HG03521 (cell line): ENCODE measurements around the gene ZSCAN9.

ENCODE experiments used
- ATAC-seq: cut with Tn5 transposase; IDR thresholded peaks from one replicate; pipeline ENCODE4 v1.9.1; 2021; ENCODE audit warnings: mild to moderate bottlenecking, moderate library complexity; ENCODE audit not compliant: unreplicated experiment

The ZSCAN9 gene

DNA sequence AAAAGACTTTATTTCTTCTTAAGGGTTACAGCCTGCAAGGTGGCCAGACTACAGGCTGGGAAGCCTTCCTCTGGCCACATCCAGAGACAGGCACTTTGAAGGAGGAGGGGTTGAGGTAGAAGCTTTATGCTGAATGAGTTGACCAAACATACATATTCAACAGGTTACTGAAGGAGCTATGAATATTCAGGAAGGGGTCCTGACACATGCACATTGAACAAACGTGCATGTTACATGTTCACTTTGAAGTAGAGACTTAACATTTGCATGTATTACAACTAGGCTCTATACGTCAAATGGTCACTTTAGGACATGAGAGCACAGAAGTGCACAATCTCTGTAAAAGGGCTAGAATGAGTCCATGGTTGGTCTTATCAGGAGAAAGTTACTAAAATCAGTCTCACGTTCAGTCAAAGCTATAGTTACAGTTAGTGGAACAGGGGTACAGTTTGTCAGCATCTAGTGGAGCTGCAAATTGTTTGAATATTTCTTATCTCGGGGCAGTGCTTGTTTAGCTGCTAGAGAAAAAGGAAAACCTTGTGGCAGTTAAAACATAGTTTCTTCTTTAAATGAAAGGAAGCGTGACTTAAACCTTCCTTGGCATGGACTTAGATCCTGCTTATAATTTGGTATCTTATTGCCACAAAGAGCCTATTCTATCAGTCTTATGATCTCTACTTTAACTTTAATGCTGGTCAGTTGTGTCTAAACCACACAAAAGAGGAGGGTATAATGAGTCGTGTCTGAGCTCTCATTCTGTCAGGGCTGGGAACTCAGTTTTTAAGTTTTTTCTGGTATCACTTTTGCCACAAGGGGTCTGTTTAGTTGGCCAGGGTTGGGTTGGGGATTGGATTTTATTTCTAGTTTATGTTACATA, 4.6 kb upstream of the ZSCAN9 start:
- ATAC-seq, result no peak

DNA sequence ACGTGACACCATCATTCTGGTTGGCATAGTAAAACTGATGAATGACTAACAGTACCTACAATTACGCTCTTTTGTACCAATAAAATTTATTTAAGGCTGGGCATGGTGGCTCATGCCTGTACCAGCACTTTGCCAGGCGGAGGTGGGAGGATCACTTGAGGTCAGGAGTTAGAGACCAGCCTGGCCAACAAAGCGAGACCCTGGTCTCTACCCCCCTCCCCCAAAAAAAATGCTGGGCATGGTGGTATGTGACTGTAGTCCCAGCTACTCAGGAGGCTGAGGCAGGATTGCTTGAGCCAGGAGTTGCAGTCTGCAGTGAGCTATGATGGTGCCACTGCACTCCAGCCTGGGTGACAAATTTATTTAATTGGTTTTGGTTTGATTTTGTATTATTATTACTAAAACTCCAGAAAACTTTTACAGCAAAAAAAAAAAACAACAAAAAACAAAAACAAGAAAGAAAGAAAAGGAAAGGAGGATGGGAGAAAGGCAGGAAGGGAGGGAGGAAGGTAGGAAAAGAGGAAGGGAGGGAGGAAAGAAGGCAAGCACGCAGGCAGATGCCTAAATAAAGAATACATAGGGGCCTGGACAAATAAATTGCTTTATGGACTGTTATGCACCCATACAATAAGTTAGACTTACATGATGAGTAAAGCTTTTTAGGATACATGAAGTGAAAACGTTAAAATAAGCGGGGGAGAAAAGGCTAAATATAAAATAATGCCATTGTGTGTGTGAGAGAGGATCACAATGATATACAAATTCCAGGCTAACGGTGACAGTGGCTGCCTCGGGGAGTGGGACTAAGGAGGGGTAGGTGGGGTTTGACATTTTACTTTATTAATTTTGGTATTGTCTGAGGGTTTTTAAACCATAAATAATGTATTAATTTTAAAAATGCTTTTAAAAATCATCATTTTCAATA, 682 bp upstream of the ZSCAN9 start:
- ATAC-seq, result no peak

DNA sequence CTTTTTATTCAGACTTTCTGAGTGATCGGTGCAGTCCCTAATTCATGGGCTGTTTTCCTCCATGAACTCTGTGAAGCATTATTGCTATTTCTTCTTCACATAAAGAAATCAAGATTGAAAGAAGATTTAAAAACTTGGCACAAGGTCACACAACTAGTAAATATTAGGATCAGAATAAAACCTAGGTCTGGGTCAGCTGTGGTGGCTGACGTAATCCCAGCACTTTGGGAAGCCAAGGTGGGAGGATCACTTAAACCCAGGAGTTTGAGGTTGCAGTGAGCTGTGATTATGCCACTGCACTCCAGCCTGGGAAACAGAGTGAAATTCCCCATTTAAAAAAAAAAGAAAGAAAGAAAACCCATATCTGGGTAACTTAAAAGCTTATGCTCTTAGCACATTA, 1.4 kb downstream of the ZSCAN9 start:
- ATAC-seq, result no peak

DNA sequence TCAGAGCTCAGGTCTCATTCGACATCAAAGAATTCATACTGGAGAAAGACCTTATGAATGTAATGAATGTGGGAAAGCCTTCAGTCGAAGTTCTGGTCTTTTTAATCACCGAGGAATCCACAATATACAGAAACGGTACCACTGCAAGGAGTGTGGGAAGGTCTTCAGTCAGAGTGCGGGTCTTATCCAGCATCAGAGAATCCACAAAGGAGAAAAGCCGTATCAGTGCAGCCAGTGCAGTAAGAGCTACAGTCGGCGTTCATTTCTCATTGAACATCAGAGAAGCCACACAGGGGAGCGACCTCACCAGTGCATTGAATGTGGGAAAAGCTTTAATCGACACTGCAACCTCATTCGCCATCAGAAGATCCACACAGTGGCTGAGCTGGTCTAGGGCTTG, 7.7 kb downstream of the ZSCAN9 start:
- no peak for ATAC-seq

DNA sequence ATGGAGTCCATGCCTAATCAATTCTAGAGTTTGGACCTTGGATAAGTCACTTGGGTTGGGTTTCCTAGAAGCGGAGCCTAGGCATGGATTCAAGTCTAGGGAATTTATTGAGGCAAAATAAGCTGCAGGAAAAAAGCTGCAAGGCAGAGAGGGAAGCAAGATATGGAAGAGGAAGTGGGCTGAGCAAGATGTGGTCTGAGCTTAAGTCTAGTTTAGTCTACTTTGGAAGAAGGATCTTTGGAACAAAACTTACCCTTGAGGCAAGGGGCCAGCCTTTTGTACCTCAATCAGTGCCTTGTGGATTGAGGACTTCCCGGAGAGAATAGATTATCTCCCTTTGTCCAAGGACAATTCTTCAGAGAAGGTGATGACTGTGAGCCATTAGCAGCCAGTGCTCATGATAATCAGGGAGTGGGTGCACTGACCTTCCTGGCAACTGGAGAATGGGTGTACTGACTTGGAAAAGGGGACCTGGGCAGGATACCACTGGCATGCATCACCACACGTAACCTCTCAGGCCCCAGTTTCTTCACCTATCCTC, 10.9 kb downstream of the ZSCAN9 start:
- ATAC-seq, result no peak

DNA sequence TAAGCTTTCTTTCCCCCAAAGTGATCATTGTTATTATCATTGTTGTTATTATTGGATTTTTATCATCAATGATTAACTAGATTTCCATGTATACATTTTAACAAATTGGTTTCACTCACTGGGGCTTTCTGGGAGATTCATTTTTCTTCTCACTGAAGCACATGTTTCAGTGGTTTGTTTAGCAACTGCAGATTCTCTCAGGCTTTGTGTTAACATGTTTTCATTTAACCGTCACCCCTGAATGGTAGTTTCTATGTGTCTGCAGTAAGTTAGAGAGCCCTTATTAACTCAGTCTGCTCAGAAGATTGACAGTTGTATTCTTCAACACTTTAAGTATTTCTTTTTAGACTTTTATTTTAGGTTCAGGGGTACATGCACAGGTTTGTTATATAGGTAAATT, 14.6 kb downstream of the ZSCAN9 start:
- no peak for ATAC-seq

DNA sequence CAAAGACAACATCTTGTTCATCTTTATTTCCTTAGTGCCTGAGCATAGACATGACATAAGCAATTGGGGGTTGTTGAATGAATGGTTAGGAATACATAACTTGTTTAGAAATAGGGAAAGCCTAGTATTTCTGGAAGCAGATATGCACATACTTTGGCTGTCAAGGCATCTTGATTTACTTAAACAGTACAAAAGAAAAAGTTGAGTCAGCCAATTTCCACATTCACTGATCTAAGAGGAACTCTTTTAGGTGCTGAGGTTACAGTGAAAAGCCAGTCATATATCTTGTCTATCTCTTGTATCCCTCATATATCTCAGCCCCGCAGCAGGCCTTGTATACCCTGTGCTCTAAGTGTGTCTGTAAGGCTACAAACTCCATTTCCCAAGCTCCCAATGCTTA, 15.4 kb downstream of the ZSCAN9 start:
- no peak for ATAC-seq

DNA sequence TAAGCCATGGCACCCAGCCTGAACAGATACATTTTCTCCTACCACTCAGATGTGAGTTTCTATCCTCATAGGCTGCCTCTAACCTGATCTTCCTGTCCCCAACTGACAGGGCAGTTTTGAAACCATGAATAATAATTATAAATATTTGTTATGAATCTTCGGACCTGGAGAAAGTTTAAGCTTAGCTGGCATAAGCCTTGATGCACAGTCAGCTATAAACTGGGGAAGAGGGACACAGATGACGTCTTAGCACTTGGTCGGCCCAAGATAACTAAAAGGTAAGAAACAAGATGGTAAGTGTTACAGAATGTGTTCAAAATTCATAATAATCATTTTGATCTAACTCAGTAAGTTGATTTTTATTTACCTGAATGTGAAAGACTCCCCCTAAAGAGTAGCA, 18.9 kb downstream of the ZSCAN9 start:
- no peak for ATAC-seq

DNA sequence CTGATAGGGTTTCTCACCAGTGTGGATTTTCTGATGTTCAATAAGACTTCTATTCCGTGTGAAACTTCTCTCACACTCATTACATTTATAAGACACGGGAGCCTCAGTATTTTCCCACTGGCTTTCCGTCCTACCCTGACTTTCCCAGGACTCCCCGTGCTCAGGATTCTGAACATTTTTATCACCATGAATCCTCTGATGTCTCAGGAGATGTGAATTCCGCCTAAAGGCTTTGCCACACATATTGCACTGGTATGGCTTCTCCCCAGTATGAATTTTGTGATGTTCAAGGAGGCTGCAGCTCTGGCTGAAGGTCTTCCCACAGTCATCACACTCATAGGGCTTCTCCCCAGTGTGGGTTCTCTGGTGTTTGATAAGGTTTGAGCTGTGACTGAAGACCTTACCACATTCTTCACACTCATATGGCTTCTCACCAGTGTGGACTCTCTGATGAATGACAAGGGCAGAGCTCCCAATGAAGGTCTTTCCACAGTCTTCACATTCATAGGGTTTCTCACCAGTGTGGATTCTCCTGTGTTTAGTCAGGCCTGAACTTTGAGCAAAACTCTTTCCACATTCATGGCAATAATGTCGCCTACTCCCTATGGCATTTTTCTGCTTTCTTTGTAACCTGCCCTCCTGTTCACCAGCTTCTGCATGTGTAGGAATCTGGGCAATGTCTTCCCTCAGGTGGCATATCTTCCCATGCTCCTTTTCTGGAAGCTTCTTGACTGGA, 20.3 kb downstream of the ZSCAN9 start:
- no peak for ATAC-seq

DNA sequence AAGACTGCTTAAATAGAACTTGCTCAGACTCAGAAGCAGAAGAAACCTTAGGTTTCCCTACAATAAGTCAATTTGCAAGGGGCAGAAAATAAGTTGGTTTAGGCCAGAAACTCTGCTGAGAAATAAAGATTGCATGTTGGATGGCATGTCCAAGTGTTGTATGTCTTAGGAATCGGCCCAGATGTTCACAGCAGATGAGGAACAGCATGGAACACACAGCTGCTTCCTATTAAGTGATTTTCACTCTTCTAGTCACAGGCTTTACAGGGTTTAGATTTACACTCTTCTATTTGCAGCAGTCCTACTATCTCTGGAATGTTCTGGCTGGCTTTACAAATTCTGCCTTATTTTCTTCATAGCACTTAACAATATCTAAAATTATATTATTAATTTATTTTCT, 23.8 kb downstream of the ZSCAN9 start:
- ATAC-seq, result no peak

DNA sequence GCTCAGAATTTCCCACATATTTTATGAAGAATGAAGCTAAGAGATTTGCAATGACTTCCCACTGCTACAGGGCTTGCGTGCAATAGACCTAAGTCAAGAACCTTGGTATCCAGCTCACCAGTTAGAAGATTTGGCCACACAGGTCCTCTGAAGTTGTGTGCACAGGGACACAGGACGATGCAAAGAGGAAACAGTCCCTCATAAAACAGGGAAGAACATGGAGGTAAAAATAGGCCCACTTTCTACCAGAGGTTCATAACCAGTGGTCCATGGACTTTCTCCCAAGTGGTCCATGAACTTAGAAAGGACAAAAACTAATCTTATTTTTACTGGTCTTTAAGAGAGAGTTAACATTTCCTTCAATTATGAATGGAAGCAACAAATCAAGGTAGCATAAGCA, 25.7 kb downstream of the ZSCAN9 start:
- ATAC-seq, result no peak

DNA sequence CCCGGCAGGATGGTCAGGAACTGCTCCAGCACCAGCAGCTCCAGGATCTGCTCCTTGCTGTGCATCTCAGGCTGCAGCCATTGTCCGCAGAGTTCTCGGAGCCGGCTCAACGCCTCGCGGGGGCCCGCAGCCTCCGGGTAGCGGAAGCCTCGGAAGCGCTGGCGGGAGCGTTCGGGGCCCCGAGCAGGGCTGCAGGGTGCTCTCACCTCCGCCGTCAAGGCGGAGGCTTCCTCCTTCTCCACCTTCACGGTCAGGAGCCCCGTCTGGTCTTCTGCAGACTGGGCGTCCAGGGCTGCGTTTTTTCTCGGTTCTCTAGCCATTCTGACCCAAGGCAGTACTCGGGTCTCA, 26.6 kb downstream of the ZSCAN9 start:
- ATAC-seq, result peak; percentile 42

DNA sequence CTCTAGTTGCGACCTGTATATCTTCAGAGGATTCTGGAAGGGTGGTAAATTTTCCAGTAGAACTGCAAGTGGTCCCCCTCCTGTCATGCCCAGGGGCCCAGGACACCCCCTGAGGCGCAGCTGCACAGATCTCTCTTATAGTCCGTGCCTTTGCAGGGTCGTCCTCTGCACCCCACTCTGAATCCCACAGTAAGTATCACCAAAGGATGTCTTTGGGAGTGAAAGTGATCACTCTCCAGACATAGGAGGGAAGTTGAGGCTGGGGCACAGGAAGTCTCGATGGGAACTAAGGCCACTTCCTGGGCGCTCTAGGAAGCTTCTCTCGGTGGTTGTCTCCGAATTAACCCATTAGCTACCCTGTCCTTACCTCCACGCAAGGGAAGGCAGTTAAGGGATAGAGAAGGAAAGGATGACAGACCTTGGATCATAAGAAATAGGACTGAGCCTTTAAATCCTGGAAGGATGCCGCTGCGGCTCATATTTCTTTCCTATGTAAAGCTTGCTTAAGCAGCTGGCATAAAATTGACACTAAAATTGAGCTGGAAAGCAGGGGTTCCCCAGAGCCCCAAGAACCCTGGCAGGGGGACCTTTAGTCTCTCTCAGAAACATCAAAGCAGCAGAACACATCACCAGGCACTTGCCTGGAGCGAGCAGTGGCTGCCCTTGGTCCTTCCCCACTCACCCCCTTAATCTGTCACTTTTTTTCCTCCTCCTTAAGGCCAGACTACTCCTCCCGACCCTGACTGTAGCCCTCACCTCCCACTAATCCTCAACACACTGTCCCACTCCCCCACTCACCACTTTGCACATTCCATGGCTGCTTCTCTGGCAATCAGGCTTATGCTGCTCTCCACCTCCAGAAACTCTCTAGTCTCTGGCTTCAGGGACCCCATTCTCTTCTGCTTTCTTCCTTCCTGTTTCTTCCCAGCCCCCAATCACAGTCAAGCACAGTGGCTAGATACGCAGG, 27.2 kb downstream of the ZSCAN9 start, which contains the start of gene ZKSCAN4:
Gene ZKSCAN4 (minus strand): TSS at position 261 of the 967 bp plus-strand sequence. CDS start 289 bp downstream, outside the sequence.
- peak; percentile 68 for ATAC-seq

DNA sequence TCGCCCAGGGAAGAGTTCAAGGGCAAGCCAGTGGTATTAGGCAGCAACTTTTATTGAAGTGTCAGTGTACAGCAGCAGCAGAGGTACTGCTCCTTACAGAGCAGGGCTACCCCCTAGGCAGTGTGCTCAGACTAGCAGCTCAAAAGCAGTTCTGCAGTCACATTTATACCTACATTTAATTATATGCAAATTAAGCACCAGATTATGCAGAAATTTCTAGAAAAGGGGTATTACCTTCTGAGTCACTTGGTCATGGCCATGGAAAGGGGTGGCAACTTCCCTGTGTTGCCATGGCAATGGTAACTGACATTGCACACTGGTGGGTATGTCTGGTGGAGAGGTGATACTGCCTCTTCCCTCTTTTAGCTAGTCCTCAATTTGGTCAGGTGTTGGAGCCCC, 29.0 kb downstream of the ZSCAN9 start:
- no peak for ATAC-seq

DNA sequence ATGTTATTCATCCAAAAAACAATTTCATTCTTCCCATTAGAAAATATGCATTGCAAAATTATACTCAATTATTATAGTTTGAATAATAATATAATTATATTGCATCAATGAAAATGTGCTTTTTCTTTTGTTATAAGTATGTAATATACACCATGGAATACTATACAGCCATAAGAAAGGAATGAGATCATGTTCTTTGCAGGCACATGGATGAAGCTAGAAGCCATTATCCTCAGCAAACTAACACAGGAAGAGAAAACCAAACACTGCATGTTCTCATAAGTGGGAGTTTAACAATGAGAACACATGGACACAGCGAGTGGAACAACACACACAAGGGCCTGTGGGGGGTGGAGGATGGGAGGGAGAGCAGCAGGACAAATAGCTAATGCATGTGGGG, 32.0 kb downstream of the ZSCAN9 start:
- no peak for ATAC-seq

DNA sequence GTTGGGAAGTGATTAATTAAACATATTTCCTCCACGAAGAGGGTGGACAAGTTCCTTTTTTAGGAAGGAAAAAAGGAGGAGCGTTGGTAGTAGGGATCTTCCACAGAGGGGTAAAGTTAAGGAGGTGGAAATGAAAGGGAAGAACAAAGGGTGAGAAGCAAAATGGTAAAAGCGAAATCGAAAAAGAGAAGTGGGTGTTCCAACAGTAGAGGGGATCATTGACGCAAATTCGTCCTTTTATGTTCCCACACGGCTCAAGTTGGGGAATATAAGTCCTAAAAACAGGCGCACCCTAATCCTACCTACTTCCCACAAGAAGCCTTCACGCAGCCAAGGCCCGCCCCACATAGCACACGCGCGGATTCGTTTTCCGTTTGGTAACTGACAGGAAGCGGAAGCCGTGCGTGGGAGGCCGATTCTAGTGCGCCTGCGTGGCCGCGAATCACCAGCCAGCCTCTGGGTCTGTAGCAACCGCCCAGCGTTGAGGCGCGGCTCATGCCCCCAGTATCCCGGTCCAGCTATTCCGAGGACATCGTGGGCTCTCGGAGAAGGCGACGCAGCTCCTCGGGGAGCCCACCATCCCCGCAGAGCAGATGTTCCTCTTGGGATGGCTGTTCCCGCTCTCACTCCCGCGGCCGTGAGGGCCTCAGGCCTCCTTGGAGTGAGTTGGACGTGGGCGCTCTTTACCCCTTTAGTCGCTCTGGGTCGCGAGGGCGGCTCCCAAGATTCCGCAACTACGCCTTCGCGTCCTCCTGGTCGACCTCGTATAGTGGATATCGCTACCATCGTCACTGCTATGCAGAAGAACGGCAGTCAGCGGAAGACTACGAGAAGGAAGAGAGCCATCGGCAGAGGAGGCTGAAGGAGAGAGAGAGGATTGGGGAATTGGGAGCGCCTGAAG, 34.1 kb downstream of the ZSCAN9 start, which contains the start of gene NKAPL:
Gene NKAPL (plus strand): TSS at position 421 of the 901 bp plus-strand sequence. CDS start 75 bp downstream, at position 496.
- ATAC-seq, result no peak

DNA sequence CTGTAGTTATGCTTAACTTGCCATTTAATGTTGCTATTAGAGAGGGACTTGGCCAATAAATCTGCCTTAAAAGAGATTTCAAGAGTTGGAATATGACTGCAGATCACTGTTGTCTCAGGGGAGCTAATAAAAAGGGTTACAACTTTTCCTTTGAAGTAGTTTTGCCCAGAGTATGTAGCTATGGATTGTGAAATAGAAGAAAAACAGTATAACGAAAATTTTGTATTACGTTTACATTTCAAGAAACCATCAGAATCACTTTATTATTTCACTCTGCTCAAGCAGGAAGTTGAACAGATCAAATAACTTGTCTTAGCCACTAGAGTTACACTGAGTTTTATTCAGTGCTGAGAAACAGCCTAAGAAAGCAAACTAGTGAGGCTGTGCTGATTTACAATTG, 38.8 kb downstream of the ZSCAN9 start:
- ATAC-seq, result no peak

DNA sequence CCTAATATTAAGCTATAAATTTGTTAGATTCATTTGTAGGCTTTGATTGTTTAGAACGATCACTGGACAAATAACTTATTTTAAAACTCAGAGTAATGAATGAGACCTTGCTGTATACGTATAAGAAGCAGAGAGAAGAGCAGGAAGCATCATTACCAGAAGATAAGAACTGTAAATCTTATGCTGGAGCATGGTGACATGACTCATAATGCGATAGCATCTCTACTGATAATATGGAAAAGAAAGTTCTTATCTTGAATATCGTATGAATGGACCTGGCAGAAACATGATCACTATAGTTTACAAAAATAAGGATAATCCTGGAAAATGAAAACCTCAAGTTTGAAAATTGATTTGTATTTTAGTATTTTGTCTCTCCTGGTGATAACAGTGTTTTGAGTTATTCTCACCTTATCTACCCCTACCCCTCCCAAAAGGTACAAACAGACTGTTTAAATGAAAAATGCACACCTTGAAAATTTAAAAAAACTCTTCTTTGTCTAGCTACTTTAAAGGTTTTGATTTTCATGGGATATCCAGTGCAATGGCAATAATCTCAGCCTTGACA, 39.8 kb downstream of the ZSCAN9 start:
- ATAC-seq, result no peak
